ENCODE results near the gene CC2D1B. TPM values are rescaled to one million over a fixed set of nuclear protein-coding genes. Genes with fewer than 3 reads are reported as not detected.

The CC2D1B gene
- total RNA-seq, 1 experiment from 2014 or later, result 24.3 TPM

DNA sequence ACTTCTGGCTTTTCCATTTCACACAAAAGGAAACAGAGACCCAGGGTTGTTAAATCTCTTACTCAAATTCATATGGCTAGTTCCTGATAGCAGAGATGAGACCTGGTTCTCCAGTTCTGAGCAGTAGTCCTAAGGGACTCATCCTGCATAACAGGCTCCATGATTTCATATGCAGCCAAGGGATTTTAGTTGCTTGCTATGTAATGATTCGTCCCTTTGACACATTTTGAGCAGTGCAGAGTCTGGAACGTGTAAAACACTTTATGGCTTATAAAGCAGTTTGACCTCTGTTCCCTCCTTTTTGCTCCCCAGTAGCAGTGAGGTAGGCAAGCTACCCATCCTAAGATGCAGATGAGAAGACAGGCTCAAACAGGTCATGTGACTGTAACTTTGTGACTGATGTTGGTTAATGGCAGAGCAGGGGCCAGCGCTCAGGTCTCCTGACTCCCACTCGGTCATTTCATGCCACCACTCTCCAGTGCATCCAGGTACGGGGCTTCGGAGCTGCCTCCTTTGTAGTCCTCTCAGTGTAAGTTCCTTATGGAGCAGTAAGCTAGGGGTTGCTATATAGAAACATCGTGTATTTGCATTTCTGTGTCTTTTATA, 24.2 kb downstream of the CC2D1B start:
- Histone ChIP-seq H3K4ac (ENCODE audit: low read depth, low read length) (no peak overlapping the region), H3K23me2 (ENCODE audit: insufficient read length, low read depth, low read length, poor library complexity, severe bottlenecking) (no peaks in the 10 kb centered on the region), H2BK5ac (ENCODE audit: insufficient read length, low read length) (no peak overlapping the region), H3K9ac (ENCODE audit: extremely low read depth, insufficient read length, low read length) (no peak overlapping the region), H2BK12ac (ENCODE audit: insufficient read length, low read depth, low read length) (no peak overlapping the region), H3T11ph (ENCODE audit: low read length) (no peak overlapping the region), H3K23ac (ENCODE audit: insufficient read length, low read depth, low read length) (no peak overlapping the region), H2AK5ac (ENCODE audit: insufficient read length, low read length) (no peak overlapping the region), H3K79me2 (ENCODE audit: insufficient read depth, low read length) (no peaks in the 10 kb centered on the region; the same call in 1 of the 2 replicates), H3K4me1 (ENCODE audit: insufficient read depth, low read length) (no peaks in the 10 kb centered on the region), H4K5ac (ENCODE audit: insufficient read length, low read depth, low read length) (no peak overlapping the region), H2BK120ac (ENCODE audit: low read depth, low read length, poor library complexity, severe bottlenecking) (no peak overlapping the region), H2BK20ac (ENCODE audit: low read depth, low read length, poor library complexity, severe bottlenecking) (no peak overlapping the region), H2BK15ac (ENCODE audit: low read depth, low read length) (no peak overlapping the region), H3K4me2 (ENCODE audit: insufficient read depth, insufficient read length, low read length) (no peak overlapping the region), H3K18ac (ENCODE audit: insufficient read length, low read depth, low read length) (no peak overlapping the region), H2AFZ (ENCODE audit: low read length) (no peak overlapping the region), H3K9me3 (ENCODE audit: control insufficient read depth, low read depth, low read length) (no peaks in the 10 kb centered on the region), H3K14ac (ENCODE audit: insufficient read depth, low read length) (no peak overlapping the region), H4K91ac (ENCODE audit: insufficient read length, low read depth, low read length) (no peak overlapping the region), H4K20me1 (ENCODE audit: control insufficient read depth, insufficient read depth, insufficient read length) (no peaks in the 10 kb centered on the region), H3K27me3 (ENCODE audit: insufficient read depth, low read length) (no peaks in the 10 kb centered on the region), H3K79me1 (ENCODE audit: insufficient read depth, low read depth, low read length, poor library complexity, severe bottlenecking) (no peaks in the 10 kb centered on the region), H3K27ac (ENCODE audit: insufficient read length, low read depth, low read length) (no peak overlapping the region), H3K56ac (ENCODE audit: insufficient read length, low read depth, low read length) (no peak overlapping the region), H4K8ac (replicated peaks; ENCODE audit: insufficient read length, low read depth, low read length) (no peak overlapping the region)
- Mint-ChIP-seq H3K9me3 (no peaks in the 10 kb centered on the region), H3K36me3 (ENCODE audit: insufficient read depth in 1 of 3, low read depth in 3 of 3) (peaks cover 1 to 26% (median 8%) of the 10 kb centered on the region in 3 experiments; a peak in 6 of 7 replicates), H3K4me1 (no peaks in the 10 kb centered on the region), H3K4me3 (no peak overlapping the region), H3K27ac (no peak overlapping the region), H3K27me3 (ENCODE audit: low read depth) (no peaks in the 10 kb centered on the region)
- TF ChIP-seq CTCF (conservative IDR thresholded peaks at IDR 0.05), result no peak
- no CpG with 5 or more reads among the region's 7 CpGs for WGBS (ENCODE audit: extremely low coverage, insufficient read length, low lambda C conversion rate)
- no peak for DNase-seq

Measured in H9 (cell line).